OCI-LY3 (cell line): ENCODE measurements around the gene RTP5.

Experiments
- H2AFZ ChIP-seq: fragments of 200-600, 300-600 bp; shearing (Covaris generic); 2 replicates; pipeline ENCODE4 v1.6.0; 2014; ENCODE audit warnings: antibody characterized with exemption, low read depth, low read length
- H3K27ac ChIP-seq: fragments of 200-600, 300-600 bp; sonication (generic); 2 replicates; pipeline ENCODE4 v1.5.1; 2014; ENCODE audit warnings: mild to moderate bottlenecking, low read length, moderate library complexity, mixed read lengths
- H3K27me3 ChIP-seq: fragments of 200-600, 300-600 bp; sonication (generic); 2 replicates; pipeline ENCODE4 v1.6.1; 2014; ENCODE audit warnings: low read depth, low read length, mixed read lengths
- H3K36me3 ChIP-seq: fragments of 200-600, 300-600 bp; sonication (generic); replicated peaks from 2 replicates; pipeline ENCODE3; 2014; ENCODE audit warnings: low read depth, low read length, mixed read lengths
- H3K4me1 ChIP-seq: fragments of 300-600, 200-600 bp; sonication (generic); 2 replicates; pipeline ENCODE4 v1.6.1; 2014; ENCODE audit warnings: low read length, mixed read lengths
- H3K4me2 ChIP-seq: fragments of 200-600, 300-600 bp; sonication (generic); 2 replicates; pipeline ENCODE4 v1.6.1; 2014; ENCODE audit warnings: low read length, mixed read lengths
- H3K4me3 ChIP-seq: fragments of 300-600, 200-600 bp; sonication (generic); 2 replicates; pipeline ENCODE4 v1.5.1; 2014; ENCODE audit warnings: antibody characterized with exemption, mild to moderate bottlenecking, low read length, moderate library complexity
- H3K79me2 ChIP-seq: fragments of 300-600, 200-600 bp; shearing (Covaris generic); 2 replicates; pipeline ENCODE4 v1.6.1; 2014; ENCODE audit warnings: mild to moderate bottlenecking, low read length, mixed read lengths
- H3K9ac ChIP-seq: fragments of 300-600, 200-600 bp; shearing (Covaris generic); 2 replicates; pipeline ENCODE4 v1.6.0; 2014; ENCODE audit warnings: mild to moderate bottlenecking, low read length, moderate library complexity
- H3K9me3 ChIP-seq: fragments of 200-600, 300-600 bp; shearing (Covaris generic); 2 replicates; pipeline ENCODE4 v1.6.1; 2014; ENCODE audit warnings: low read length, mixed read lengths; ENCODE audit not compliant: insufficient read depth
- H4K20me1 ChIP-seq: fragments of 200-600, 300-600 bp; sonication (generic); 2 replicates; pipeline ENCODE4 v1.6.1; 2016; ENCODE audit warnings: low read length, mixed read lengths; ENCODE audit not compliant: insufficient read depth
- EZH2phosphoT487 ChIP-seq: fragments of 200-600 bp; shearing (Covaris generic); IDR thresholded peaks from 2 replicates; pipeline ENCODE4 v1.6.1; 2018; ENCODE audit warnings: antibody characterized with exemption, mixed run types, low read depth
- TF ChIP-seq, protein P1 (sequence below): fragments of 200-600, 300-600 bp; sonication (generic); IDR thresholded peaks from 2 replicates; pipeline ENCODE4 v1.5.1; 2014; ENCODE audit warnings: antibody characterized with exemption, low read length, low read depth

Gene RTP5

DNA sequence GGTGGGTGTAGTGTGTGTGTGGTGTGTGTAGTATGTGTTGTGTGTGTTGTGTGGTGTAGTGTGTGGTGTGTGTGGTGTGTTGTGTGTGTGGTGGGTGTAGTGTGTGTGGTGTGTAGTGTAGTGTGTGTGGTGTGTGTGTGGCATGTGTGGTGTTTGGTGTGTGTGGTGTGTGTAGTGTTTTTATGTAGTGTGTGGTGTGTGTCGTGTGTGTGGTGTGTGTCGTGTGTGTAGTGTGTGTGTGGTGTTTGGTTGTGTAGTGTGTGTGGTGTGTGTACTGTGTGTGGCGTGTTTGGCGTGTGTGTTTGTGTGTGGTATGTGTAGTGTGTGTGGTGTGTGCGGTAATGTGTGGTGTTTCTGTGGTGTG lies 4.7 kb upstream of the RTP5 start:
- Histone ChIP-seq H3K4me1 (peaks cover 54% of the 10 kb centered on the region), H3K27me3 (peaks cover 55% of the 10 kb centered on the region), H3K79me2 (no peaks in the 10 kb centered on the region), H3K9ac (no peak overlapping the region), H3K36me3 (peaks cover 4% of the 10 kb centered on the region), H3K9me3 (no peaks in the 10 kb centered on the region), H3K4me2 (no peak overlapping the region), H3K27ac (no peak overlapping the region), H3K4me3 (no peak overlapping the region), H2AFZ (no peak overlapping the region), H4K20me1 (no peaks in the 10 kb centered on the region)
- TF ChIP-seq, protein P1, sequence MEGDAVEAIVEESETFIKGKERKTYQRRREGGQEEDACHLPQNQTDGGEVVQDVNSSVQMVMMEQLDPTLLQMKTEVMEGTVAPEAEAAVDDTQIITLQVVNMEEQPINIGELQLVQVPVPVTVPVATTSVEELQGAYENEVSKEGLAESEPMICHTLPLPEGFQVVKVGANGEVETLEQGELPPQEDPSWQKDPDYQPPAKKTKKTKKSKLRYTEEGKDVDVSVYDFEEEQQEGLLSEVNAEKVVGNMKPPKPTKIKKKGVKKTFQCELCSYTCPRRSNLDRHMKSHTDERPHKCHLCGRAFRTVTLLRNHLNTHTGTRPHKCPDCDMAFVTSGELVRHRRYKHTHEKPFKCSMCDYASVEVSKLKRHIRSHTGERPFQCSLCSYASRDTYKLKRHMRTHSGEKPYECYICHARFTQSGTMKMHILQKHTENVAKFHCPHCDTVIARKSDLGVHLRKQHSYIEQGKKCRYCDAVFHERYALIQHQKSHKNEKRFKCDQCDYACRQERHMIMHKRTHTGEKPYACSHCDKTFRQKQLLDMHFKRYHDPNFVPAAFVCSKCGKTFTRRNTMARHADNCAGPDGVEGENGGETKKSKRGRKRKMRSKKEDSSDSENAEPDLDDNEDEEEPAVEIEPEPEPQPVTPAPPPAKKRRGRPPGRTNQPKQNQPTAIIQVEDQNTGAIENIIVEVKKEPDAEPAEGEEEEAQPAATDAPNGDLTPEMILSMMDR = no peak
- TF ChIP-seq EZH2phosphoT487 = no peak

DNA sequence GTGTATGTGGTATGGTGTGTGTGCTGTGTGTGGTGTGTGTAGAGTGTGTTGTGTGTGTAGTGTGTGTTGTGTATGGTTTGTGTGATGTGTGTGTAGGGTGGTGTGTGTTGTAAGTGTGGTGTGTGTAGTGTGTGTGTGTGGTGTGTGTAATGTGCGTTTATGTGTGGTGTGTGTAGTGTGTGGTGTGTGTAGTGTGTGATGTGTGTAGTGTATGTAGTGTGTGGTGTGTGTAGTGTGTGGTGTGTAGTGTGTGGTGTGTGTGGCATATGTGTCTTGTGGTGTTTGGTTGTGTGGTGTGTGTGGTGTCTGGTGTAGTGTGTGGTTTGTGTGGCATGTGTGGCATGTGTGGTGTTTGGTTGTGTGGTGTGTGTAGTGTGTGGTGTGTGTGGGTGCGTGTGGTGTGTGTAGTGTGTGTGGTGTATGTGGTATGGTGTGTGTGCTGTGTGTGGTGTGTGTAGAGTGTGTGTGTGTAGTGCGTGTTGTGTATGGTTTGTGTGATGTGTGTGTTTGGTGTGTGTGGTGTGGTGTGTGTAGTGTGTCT lies 4.0 kb upstream of the RTP5 start:
- Histone ChIP-seq H3K4me3 (no peak overlapping the region), H3K27me3 (peaks cover 55% of the 10 kb centered on the region), H4K20me1 (no peaks in the 10 kb centered on the region), H3K9ac (no peak overlapping the region), H3K4me2 (no peak overlapping the region), H3K27ac (no peak overlapping the region), H3K79me2 (no peaks in the 10 kb centered on the region), H3K9me3 (no peaks in the 10 kb centered on the region), H3K36me3 (peaks cover 4% of the 10 kb centered on the region), H3K4me1 (peaks cover 48% of the 10 kb centered on the region), H2AFZ (no peak overlapping the region)
- TF ChIP-seq EZH2phosphoT487 = no peak
- TF ChIP-seq, protein P1 = no peak

DNA sequence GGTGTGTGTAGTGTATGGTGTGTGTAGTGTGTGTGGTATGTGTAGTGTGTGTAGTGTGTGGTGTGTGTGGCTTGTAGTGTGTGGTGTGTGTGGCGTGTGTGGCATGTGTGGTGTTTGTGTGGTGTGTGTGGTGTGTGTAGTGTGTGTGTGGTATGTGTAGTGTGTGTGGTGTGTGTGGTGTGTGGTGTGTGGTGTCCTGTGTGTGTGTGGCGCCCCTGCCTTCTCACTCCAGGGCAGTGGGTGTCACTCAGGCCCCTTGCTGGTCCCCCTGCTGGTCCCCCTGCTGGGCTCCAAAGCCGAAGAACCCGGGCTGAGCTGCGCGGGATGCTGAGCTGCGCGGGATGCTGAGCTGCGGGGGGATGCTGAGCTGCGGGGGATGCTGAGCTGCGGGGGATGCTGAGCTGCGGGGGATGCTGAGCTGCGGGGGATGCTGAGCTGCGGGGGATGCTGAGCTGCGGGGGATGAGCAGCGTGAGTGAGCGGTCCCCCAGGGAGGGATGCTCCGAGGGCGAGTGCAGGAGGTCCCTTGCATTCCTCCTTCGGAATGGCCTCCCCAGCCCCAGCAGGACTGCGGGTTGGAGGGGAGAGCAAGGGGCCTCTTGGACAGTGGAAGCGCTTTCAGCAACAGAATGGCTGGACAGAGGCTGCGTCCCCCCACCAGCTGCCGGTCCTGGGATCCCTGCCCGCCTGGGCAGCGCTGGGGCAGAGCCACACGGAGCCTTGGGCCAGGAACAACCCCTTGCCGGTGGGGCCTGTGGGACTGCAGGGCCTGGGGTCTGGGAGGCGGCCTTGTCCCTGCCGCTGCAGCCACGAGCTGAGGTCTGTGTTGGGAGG lies 3.4 kb upstream of the RTP5 start:
- no peak for TF ChIP-seq EZH2phosphoT487
- TF ChIP-seq, protein P1 = no peak
- Histone ChIP-seq H3K36me3 (peaks cover 4% of the 10 kb centered on the region), H3K4me1 (peaks cover 41% of the 10 kb centered on the region), H3K4me3 (no peak overlapping the region), H3K9ac (no peak overlapping the region), H4K20me1 (no peaks in the 10 kb centered on the region), H3K27ac (no peak overlapping the region), H3K4me2 (no peak overlapping the region), H3K27me3 (peaks cover 55% of the 10 kb centered on the region), H2AFZ (no peak overlapping the region), H3K9me3 (no peaks in the 10 kb centered on the region), H3K79me2 (no peaks in the 10 kb centered on the region)

DNA sequence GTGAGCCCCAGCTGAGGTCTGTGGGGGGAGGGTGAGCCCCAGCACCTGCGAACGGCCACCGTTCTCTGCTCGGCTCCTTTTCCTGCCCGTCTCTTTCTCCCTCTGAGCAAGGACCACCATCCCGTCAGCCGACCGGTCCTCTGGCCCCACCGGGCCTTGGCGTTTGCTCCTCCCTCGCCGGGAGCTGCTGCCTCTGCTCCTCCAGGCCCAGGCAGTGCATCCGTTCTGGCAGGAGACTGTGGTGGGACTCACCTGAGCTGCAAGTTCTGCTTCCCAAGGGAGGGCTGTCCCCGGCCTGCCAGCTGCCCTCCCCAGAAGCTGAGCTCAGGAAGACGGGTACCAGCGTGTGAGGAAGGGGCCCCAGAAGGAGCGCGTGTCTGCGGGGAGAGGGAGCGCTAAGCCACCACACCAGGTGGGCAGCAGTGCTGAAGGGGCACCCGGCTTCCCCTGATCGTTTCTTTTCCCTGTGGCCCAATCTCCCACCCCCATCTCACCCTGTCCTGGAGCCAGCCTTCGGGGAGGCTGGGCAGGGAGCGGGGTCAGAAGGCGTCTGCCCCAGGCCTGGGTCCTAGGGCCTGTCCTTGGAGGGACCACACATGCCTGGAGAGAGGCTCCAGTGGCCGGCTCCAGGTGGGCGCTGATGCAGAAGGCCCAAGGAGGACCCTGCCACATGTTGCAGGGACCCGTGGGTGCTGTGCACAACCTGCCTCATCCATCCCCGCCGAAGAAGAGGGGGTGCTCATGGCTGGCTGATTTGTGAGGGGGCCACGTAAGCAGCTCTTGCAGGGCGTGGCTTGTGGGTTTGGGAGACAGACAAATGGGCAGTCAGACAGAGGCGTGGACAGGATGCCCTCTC lies 2.5 kb upstream of the RTP5 start:
- H3K4me2 ChIP-seq = no peak overlapping the region
- H3K36me3 ChIP-seq = peaks cover 4% of the 10 kb centered on the region
- H4K20me1 ChIP-seq = no peaks in the 10 kb centered on the region
- H3K27ac ChIP-seq = no peak overlapping the region
- no peak overlapping the region for H2AFZ ChIP-seq
- H3K4me1 ChIP-seq = peaks cover 35% of the 10 kb centered on the region
- H3K9me3 ChIP-seq = no peaks in the 10 kb centered on the region
- H3K79me2 ChIP-seq = no peaks in the 10 kb centered on the region
- no peak for TF ChIP-seq EZH2phosphoT487
- TF ChIP-seq, protein P1 = no peak
- peaks cover 55% of the 10 kb centered on the region for H3K27me3 ChIP-seq
- H3K4me3 ChIP-seq = no peak overlapping the region
- H3K9ac ChIP-seq = no peak overlapping the region
